NAMALWA (cell line): Measurements from ENCODE around the gene GALNT3.

Experiments used
- DNase-seq: peaks from one replicate; pipeline ENCODE4 v3.0.0-alpha.2; 2015; ENCODE audit warnings: low spot score

Gene GALNT3

DNA sequence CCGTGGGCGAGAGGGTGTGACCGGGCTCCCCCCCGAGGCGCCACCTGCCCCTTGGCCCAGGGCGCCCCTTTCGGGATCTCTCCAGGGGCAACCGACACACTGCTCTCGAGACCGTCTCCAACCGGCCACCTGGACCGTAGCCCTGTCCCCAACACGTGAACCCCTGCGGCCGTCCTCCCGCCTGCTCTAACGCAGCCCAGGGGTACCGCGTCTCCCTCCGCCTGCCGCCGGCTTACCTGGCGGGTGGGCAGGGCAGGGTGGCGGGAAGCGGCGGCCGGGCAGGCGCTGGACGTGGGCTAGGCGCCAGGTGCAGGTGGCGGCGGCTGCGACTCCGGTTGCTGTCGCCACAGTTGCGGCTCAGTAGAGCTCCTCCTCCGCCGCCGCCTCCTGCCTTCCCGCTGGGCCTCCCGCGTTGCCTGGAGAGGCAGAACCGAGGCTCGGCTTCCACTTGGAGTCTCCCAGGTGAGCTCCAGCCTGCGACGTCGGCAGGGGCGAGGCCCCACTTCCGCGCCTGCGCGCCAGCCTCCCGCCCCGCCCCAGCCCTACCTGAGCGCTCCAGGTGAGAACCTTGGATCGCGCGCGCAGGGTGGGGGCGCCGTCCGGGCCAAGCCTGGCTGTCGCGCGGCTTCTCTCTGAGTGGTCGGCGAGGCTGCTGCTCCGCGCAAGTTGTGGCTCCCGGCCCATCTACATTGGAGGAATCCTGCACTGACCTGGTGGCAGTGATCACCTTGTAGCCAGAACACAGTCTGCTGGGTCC, at the start of gene GALNT3:
GALNT3 (minus strand) TSS at position 469 of the 757 bp plus-strand sequence. CDS start 23,547 bp downstream, outside the sequence.
- DNase-seq, result no peak

DNA sequence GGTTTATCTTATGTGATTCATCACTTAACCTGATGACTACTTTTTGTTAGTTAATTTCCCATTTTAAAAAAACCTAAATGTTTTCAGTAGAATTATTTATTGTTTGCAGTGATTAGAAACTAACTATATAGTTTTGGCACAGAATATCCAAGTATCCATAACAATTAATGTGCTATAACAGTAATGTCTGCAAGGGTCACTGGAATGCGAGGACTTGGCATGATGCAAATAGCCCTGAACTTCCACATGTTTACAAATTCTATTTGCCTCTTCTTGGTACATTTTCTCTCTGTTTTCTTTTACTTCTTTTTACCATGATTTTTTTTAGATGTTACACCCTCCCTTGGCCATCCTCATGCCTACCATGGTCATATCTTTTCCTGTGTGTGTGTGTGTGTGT, 49.3 kb upstream of the GALNT3 start:
- DNase-seq, result no peak

DNA sequence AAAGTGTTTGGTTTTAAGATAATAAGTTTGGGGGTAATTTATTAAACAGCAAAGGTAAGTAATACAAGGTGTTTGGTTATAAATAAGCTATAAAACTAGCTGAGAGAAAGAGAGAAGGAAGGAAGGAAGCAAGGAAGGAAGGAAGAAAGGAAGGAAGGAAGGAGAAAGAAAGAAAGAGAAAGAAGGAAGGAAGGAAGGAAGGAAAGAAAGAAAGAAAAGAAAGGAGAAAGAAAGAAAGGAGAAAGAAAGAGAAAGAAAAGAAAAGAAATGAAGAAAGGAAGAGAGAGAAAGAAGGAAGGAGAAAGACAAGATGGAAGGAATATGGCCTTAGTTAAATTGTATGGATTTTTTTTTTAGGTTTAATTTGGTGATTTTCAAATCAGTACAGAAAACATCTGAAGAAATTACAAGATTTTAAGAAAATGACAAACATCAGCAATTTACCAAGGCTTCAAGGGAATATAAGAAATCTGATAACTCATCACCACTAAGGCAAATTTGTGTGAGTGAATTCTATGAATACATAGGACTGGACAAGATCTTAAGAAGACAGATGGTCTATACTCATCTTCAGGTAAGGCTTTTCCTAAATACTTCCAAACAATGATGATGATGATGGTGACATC, 46.4 kb upstream of the GALNT3 start:
- no peak for DNase-seq

DNA sequence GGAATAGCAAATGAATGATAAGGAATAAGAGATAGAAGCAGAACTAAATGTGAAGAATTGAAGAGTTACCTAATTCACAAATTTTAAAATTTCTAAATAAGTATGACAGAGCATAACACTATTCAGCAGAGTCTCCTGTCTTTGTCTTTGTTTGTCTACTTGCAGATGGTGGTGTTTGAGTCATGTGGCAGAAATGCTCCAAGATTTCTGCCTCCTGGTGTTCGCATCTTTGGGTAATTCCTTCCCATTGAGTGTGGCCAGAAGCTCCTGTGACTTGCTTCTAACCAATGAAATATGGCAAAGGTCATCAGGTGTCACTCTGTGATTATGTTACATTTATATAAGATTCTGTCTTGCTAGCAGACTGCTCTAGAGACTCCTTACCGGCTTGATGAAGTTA, 45.6 kb upstream of the GALNT3 start:
- no peak for DNase-seq

DNA sequence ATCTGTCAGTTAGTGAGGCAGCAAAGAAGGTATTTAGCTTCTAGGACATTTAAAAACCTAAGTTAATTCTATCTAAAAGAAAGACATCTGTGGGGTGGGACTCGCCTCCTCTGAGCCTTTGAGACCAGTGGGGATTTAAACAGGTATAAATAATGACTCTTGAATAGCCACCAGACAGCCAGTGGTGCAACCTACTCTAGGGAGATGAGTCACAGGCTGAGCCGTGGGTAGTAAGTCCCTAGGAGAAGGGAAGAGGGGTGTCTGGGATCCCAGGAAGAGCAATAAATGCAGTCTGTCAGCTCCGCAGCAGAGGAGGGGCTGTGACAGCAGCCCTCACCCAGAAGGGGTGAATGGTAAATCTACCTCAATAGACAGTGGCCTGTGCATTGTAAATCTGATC, 43.1 kb upstream of the GALNT3 start:
- DNase-seq, result no peak

DNA sequence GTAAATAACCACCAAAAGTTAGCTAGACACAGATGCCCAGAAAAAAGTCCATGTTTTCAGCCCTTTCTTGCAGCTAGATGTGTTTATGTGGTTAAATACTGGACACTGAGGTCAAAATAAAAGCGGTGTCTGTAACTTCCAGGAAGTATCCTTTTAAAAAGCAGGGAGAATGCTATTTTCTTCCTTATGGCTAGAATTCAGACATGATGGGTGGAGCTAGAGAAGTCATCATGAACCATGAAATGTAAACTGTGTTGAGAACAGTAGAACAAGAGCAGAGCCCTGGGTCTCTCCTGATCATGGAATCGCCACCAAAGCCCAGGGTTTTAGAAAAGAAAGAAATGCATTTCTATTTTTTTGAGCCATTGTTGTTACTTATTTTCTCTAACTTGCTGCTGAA, 41.3 kb upstream of the GALNT3 start:
- no peak for DNase-seq

DNA sequence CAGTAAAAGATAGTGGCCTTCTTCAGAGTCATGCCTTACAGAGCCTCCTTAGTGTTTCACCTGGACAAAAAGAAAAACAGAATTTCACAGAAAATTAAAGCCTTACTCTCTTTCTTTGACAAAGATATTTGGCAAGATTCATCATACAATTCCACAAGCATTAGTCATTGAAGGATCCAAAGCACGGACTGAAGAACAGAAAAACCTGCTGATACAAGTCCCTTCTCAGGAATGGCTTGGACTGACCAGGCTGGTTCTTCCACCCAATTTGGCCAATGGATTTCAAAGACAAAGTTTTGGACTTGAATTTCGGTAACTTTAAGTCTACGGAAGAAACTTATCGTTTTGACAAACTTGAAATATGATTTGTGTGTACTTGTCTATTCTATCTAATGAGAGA, 39.1 kb upstream of the GALNT3 start:
- no peak for DNase-seq

DNA sequence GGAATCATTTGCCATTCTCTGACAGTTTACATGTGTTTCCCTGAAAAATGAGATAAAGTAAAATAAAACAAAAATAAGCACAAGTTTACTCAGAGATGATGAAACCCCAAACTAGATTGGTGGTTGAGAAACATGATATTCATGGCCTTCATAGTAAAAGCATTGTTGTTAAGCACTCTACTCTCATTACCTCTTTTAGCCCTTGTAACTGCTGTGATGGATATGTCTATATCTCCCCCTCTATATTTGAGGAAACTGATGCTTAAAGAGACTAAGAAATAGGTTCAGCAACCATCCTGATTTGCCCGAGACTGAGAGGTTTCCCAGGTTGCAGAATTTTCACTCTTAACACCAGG, 33.9 kb upstream of the GALNT3 start:
- DNase-seq, result no peak

DNA sequence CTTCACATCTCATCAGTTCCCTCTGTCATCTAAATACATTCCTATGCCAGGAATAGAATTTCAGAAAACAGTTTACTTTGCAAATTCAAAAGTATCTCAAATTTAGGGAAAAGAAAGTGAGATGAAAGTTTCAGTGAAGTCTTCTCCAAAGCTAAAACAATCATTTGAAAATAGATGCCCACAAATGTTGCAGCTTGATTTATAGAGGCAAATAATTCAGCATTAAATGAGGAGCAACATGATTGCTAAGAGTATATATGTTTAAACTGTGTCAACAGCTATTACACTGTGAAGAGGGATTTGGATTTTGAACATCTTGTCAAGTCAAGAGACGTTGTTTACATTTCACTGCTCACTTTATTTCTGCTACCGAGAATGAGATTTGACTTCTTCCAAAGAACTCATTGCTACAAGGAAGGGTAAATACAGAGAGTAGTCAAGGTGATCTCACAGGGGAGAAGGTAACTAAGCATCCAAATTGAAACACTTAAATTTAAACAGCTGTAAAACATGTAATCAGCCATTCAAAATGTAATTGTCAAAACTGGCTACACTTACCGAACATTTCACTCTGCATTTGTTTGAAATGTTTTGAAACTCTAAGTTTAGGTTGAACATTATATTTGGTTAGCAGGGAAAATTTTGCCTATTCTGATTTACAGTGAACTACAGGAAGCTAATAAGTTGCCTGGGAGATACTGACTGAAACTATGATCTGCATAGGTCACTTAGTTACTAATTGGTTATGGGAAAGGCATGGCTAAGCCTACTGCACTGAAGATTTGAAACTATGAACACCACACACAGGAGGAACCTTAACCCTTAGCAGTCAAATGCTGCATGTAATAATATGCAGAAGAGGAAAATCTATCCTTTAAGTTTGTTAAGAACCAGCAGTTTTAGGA, 33.2 kb upstream of the GALNT3 start:
- DNase-seq, result no peak

DNA sequence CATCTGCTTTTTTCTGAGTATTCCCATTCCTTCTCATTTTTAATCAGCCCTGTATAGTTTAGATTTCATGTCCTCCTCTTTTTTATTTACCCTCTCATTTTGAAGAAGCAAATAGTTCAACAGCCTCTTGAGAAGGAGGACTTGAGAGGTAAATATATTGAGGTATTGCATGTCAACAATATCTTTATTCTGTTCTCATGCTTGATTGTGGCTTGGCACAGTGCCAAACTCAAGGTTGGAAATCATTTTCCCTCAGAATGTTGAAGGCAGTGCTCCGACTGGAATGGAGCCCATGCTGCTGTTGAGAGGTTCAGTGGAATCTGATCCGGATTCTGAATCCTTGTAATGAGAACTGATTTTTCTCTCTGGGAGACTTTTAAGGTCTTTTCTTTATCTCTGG, 31.0 kb upstream of the GALNT3 start:
- no peak for DNase-seq

DNA sequence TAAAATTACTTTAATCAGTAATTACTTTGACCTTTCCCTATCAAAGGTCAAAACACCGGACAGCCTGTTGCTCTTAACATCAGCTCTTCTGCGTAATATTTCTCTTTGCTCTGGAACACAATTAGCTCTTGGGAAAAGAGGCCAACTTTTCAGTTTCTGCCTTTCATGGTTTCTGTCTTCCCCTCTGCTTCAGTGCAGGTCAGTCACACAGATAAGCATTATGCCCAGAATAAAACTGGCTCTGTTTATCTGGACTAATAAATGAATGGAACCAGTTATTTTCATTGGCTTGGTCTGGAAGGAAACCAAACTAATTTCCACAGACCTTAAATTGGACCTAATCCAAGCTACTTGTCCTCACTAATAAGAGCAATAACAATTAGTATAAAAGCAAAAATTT, 26.2 kb upstream of the GALNT3 start:
- no peak for DNase-seq

DNA sequence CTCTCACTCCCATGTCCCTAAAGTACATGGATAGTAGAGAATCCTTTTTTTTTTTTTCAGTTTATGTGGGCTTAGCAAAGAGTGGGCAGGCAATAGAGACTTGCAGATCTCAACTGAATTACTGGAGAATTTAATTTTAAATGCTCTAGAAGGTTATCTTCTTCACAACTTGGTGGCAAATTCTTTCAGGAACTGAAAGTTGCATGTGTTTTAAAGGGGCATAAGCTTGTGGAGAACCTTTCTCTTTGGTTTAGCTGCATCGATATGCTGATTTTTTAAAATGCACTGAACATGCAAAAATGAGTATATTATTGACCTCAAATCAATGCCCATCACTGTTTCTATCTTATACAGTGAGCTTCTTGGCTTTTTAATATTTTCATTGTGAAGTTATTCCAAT, 24.9 kb upstream of the GALNT3 start:
- DNase-seq, result peak; percentile 31

DNA sequence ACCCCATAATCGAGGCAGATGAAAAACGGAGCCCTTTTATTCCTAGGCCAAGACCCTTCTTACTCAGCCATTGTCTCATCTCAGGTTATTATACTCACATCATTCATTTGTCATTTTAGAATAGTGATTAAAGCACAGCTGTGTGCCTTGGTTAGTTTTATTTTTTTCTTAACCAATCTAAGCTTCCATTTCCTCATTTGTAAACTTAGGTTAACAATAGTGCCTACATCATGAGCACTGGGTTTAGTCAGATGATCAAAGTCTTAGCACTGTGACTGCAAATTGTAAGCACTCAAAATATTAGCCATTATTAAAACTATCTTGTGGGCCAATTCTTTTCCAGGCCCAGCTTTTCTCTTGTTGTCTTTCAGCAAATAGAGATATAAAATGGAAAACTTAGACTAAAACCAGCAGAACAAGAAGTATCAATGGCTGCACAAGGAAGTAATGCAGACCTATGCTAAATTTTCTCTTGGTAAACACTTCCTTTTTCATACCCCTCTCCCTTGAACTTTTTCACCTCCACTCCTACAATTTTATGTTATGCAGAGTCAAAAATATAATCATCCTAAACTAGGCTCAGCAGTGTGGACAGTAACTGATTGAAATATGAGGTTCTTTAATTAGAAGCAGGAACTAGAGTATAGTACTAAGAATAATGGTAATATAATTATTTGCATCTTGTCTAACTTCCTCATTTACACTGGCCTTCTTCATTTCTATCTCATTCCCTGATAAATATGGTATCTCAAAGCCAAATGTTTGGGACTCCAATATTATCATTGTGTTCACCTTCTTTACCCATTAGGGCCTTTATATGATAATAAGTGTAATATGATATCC, 21.5 kb upstream of the GALNT3 start:
- peak; percentile 41 for DNase-seq

DNA sequence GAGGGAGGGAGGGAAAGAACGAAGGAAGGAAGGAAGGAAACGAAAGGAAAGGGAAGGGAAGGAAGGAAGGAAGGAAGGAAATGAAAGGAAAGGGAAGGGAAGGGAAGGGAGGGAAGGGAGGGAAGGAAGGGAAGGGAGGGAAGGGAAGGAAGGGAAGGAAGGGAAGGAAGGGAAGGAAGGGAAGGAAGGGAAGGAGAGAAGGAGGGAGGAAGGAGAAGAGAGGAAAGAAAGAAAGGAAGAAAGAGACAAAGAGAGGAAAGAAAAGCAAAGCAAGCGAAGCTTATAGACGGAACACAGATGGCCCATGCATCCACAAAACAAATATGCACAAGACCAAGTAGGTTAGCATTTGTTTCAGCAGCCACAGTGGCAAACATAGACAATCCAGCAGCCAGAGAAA, 20.4 kb upstream of the GALNT3 start:
- no peak for DNase-seq

DNA sequence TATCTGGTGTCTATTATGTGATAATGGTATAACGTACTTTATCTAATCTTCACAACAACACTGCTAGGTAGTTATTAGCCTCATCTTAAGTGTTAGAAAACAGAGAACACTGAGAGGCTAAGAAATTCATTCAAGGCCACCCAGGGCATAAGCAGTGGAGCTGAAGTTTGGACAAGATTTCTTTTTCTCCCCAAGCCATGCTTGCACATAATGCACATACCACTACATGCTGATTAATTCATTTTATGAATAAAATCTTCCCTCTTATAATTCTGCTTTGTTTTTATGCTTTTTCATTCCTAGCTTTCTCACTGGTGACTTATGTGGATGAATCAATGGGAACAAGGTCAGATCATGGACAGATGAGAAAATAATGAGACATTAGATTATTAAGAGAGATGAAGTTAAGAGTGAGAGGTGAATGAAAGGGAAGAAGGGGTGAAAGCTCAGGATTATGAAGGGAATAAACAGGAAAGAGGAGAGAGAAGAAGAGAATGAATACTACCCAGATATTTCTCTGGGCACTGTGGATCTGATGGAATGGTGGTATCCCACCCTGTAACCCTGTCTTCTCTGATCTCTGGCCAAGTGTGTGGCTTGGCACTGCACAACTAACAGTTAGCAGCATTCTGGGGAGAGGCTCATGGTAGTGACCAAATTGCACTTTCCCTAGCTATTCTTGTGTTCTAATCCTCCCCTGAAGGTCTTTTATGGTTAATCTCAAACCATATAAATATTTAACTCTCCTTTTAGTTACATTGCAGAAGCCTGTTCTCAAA, 17.7 kb upstream of the GALNT3 start:
- no peak for DNase-seq

DNA sequence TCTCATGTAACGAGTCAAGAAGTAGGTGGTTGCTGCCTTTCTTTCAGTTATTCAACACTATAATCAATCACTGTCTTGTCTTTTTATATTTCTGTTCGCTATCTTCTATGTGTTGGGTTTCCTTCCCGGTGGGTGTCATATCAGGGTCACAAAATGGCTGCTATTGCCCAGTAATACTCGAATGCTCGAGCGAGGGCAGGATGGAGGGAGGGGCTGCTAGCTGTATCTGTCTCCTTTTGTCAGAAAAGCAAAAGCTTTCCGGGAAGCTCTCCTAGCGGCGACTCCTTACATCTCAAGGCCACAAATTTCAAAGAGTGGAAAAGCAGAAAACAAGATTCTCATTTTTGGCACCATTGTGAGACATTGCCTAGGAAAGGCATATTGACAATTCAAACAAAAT, 16.4 kb upstream of the GALNT3 start:
- no peak for DNase-seq

DNA sequence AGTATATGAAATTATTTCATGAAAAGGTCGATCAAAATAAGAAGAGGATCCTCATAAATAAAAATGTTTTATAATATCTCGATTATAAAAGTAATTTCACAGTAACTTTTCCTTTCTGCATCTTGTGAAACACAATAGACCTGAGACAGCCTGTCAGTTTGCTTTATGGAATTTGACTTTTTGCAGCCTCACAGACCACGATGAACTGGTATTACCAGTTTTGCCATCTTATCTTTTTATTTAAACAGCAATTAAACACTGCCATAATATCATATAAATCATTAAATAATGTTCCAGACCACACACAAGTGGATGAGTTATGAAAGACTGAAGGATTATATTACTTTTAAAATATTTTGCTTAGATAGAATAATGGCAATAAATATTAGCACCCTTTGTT, 10.7 kb upstream of the GALNT3 start:
- no peak for DNase-seq

DNA sequence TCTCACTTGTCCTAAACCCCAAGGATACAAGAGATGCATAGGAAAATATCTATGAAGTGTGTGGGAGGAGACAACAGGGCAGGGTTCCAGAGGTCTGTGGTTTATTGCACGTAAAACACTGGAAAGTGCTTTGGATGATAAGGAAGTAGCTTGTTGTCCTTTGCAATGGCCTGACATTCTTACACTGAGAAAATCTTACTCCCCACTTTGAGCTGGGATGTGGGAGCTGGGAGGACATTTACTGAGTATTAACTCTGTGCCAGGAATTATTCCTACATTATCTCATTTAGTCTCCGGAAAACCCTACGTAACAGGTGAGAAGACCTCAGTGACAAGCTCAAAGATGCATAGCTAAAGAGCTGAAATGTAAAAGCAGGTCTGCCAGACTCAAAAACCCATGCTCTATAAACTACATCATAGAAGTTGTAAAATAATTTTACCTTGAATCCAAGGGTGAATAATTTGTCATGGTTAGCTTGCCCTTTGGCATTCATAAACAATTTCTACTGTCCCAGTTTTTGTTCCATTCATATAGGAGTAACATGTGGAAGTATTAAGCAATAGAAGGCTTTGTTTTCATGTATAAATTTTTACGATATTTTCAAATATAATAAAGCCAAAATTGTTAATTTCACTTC, 9.2 kb upstream of the GALNT3 start:
- DNase-seq, result no peak

DNA sequence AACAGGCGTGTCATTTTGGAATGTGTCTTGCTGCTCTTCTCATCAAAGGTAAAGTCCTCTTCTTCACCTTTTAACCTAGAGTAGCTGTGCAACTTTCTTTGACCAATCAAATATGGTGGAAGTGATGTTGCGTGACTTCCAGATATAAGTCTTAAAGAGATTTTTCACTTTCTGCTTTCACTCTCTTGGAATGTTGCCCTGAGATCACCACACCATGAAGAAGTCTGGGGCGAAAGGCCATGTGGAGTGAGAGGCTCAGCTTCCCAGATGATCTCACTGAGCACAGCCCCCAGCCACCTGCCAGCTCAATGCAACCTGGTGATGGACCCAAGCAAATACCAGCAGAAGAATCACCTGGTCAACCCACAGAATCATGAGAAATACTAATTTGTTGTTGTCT, 7.1 kb upstream of the GALNT3 start:
- no peak for DNase-seq

DNA sequence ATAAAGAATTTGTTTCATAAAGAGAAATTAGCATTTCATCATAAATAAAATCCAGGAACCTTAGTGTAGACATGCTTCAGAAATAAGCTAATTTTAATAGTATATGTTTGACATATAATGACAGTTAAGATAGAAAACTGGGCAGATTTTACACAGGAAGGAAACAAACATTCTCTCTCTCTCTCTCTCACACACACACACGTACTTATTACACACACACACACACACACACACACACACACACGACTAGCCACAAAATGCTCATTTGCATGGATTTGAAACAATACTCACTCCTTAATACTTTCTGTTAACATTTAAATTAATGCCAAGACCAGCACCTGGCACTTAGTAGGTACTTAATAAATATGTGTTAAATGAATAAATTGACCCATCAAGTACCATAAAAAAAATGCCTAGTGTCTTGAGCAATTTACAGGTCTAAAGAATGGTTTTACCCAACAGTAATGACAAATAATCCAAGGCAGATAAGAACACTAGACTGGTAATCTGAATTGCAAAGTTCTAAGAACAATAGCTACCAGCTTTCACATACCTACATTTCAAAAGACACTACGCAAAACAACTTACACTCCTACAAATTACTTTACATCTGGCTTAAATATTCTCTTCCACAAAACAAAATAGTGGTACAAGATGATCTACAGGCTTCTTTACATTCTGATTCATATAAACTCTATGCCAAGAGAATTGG, 2.9 kb upstream of the GALNT3 start:
- no peak for DNase-seq
